OCI-LY1 (cell line): ENCODE data around the gene KPRP.

ENCODE experiments used
- H2AFZ ChIP-seq: fragments of 200-600 bp; sonication (generic), shearing (Covaris generic); 2 replicates; pipeline ENCODE4 v1.6.0; 2014; ENCODE audit warnings: antibody characterized with exemption, mild to moderate bottlenecking, low read length
- H3F3A ChIP-seq: fragments of 200-600 bp; sonication (generic), shearing (Covaris generic); 2 replicates; pipeline ENCODE4 v1.6.0; 2014; ENCODE audit warnings: mild to moderate bottlenecking, antibody characterized with exemption, low read length, moderate library complexity; ENCODE audit not compliant: insufficient read depth
- H3K27ac ChIP-seq: fragments of 200-600 bp; sonication (generic); 2 replicates; pipeline ENCODE4 v1.5.1; 2014; ENCODE audit warnings: low read length, mixed run types, mild to moderate bottlenecking, low read depth; ENCODE audit not compliant: poor library complexity, severe bottlenecking
- H3K27me3 ChIP-seq: fragments of 200-600 bp; sonication (generic); 2 replicates; pipeline ENCODE4 v1.6.0; 2014; ENCODE audit warnings: antibody characterized with exemption, mild to moderate bottlenecking, low read length, moderate library complexity; ENCODE audit not compliant: insufficient read depth
- H3K36me3 ChIP-seq: fragments of 200-600 bp; sonication (generic); 2 replicates; pipeline ENCODE4 v1.6.1; 2014; ENCODE audit warnings: mild to moderate bottlenecking, antibody characterized with exemption, low read length, moderate library complexity, mixed read lengths; ENCODE audit not compliant: insufficient read depth
- H3K4me1 ChIP-seq: fragments of 200-600 bp; sonication (generic); 2 replicates; pipeline ENCODE4 v1.5.1; 2014; ENCODE audit warnings: mild to moderate bottlenecking, low read length, moderate library complexity; ENCODE audit not compliant: insufficient read depth, severe bottlenecking
- H3K4me2 ChIP-seq: fragments of 200-600 bp; sonication (generic), shearing (Covaris generic); 2 replicates; pipeline ENCODE4 v1.6.1; 2014; ENCODE audit warnings: low read length
- H3K4me3 ChIP-seq: fragments of 200-600 bp; sonication (generic); 2 replicates; pipeline ENCODE4 v1.5.1; 2014; ENCODE audit warnings: low read length, low read depth, mild to moderate bottlenecking, mixed read lengths; ENCODE audit not compliant: poor library complexity, severe bottlenecking
- H3K79me2 ChIP-seq: fragments of 200-600 bp; shearing (Covaris generic); 2 replicates; pipeline ENCODE4 v1.6.1; 2016; ENCODE audit warnings: mixed run types, low read length, mixed read lengths; ENCODE audit not compliant: insufficient read depth
- H3K9ac ChIP-seq: fragments of 200-600 bp; sonication (generic), shearing (Covaris generic); 2 replicates; pipeline ENCODE4 v1.6.1; 2014; ENCODE audit warnings: mild to moderate bottlenecking, low read length, mixed read lengths
- H3K9me2 ChIP-seq: fragments of 200-600 bp; sonication (generic), shearing (Covaris generic); 2 replicates; pipeline ENCODE4 v1.6.1; 2014; ENCODE audit warnings: low read depth, mild to moderate bottlenecking, low read length, mixed read lengths
- H3K9me3 ChIP-seq: fragments of 200-600 bp; shearing (Covaris generic); 2 replicates; pipeline ENCODE4 v1.6.1; 2014; ENCODE audit warnings: low read length, mixed read lengths
- H4K20me1 ChIP-seq: fragments of 200-600 bp; sonication (generic), shearing (Covaris generic); 2 replicates; pipeline ENCODE4 v1.6.0; 2016; ENCODE audit warnings: mild to moderate bottlenecking, low read length; ENCODE audit not compliant: insufficient read depth
- EZH2 ChIP-seq: fragments of 200-600 bp; sonication (generic), shearing (Covaris generic); IDR thresholded peaks from 2 replicates; pipeline ENCODE4 v1.8.0; 2017; ENCODE audit warnings: borderline replicate concordance, mixed run types, mild to moderate bottlenecking, antibody characterized with exemption, low read length, moderate library complexity, mixed read lengths
- TF ChIP-seq, protein P1 (sequence below): fragments of 200-600 bp; sonication (generic), shearing (Covaris generic); IDR thresholded peaks from 2 replicates; pipeline ENCODE4 v1.5.1; 2017; ENCODE audit warnings: mild to moderate bottlenecking, antibody characterized with exemption, low read length, moderate library complexity, mixed read lengths

The KPRP gene

GRCh38 chr1:152761609-152762213, 3.9 kb downstream of the KPRP start:
- Histone ChIP-seq H3K4me2 (no peak overlapping the region), H3K4me1 (peaks cover 8% of the 10 kb centered on the region), H3K27ac (no peak overlapping the region), H3K4me3 (no peak overlapping the region), H3K9me3 (no peaks in the 10 kb centered on the region), H3K27me3 (no peaks in the 10 kb centered on the region), H3K9ac (no peak overlapping the region), H3F3A (no peaks in the 10 kb centered on the region), H3K36me3 (no peaks in the 10 kb centered on the region), H3K79me2 (no peaks in the 10 kb centered on the region), H4K20me1 (no peaks in the 10 kb centered on the region), H3K9me2 (no peaks in the 10 kb centered on the region), H2AFZ (no peak overlapping the region)
- TF ChIP-seq, protein P1, sequence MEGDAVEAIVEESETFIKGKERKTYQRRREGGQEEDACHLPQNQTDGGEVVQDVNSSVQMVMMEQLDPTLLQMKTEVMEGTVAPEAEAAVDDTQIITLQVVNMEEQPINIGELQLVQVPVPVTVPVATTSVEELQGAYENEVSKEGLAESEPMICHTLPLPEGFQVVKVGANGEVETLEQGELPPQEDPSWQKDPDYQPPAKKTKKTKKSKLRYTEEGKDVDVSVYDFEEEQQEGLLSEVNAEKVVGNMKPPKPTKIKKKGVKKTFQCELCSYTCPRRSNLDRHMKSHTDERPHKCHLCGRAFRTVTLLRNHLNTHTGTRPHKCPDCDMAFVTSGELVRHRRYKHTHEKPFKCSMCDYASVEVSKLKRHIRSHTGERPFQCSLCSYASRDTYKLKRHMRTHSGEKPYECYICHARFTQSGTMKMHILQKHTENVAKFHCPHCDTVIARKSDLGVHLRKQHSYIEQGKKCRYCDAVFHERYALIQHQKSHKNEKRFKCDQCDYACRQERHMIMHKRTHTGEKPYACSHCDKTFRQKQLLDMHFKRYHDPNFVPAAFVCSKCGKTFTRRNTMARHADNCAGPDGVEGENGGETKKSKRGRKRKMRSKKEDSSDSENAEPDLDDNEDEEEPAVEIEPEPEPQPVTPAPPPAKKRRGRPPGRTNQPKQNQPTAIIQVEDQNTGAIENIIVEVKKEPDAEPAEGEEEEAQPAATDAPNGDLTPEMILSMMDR: no peak
- TF ChIP-seq EZH2: no peak

- Histone ChIP-seq H3K27ac (no peak overlapping the region), H3K27me3 (no peaks in the 10 kb centered on the region), H3K4me3 (no peak overlapping the region), H3K36me3 (no peaks in the 10 kb centered on the region), H3K4me1 (no peaks in the 10 kb centered on the region), H4K20me1 (no peaks in the 10 kb centered on the region), H3K4me2 (no peak overlapping the region), H3K79me2 (no peaks in the 10 kb centered on the region), H3K9me3 (no peaks in the 10 kb centered on the region), H3K9me2 (no peaks in the 10 kb centered on the region), H2AFZ (no peak overlapping the region), H3K9ac (no peak overlapping the region), H3F3A (no peaks in the 10 kb centered on the region)
- TF ChIP-seq, protein P1: no peak
- TF ChIP-seq EZH2: no peak
Measured at GRCh38 chr1:152768847-152769533, 11.2 kb downstream of the KPRP start.

DNA sequence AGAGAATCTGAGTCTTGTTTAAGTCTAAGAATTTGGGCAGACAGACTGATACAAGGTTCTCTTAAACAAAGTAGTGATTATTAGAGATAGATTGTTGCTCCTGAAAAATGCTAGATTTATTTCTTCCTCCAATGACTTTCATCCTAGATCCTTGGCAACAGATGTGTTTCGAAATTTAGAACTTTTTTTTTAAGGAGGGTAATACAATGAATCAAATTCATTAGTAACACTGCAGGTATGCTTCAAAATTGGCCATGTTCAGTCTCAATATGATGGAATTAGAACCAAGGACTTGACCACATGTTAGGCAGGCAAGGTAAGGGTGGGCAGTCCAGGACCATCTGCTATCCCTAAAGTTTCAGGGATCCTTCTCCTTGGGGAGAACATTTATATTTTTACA, 12.6 kb downstream of the KPRP start:
- no peaks in the 10 kb centered on the region for H3K36me3 ChIP-seq
- no peaks in the 10 kb centered on the region for H3K9me3 ChIP-seq
- no peaks in the 10 kb centered on the region for H3K9me2 ChIP-seq
- TF ChIP-seq EZH2: no peak
- TF ChIP-seq, protein P1: no peak
- H3K4me3 ChIP-seq: no peak overlapping the region
- no peaks in the 10 kb centered on the region for H3K27me3 ChIP-seq
- H3K4me1 ChIP-seq: no peaks in the 10 kb centered on the region
- H4K20me1 ChIP-seq: no peaks in the 10 kb centered on the region
- H3K27ac ChIP-seq: no peak overlapping the region
- no peak overlapping the region for H2AFZ ChIP-seq
- H3K4me2 ChIP-seq: no peak overlapping the region
- no peak overlapping the region for H3K9ac ChIP-seq
- H3F3A ChIP-seq: no peaks in the 10 kb centered on the region
- no peaks in the 10 kb centered on the region for H3K79me2 ChIP-seq
